ENCODE data around the gene CNTF. TPM values are rescaled to one million over a fixed set of nuclear protein-coding genes. Genes with fewer than 3 reads are reported as not detected.

Gene CNTF
- total and polyA plus RNA-seq, 4 donors: 0.28 to 2.0 (median 1.0) TPM

- Histone ChIP-seq H3K9me3 (ENCODE audit: control insufficient read depth in 4 of 4, insufficient read depth in 3 of 4, low read length in 3 of 4) (no peaks in the 10 kb centered on the region), H3K36me3 (ENCODE audit: control insufficient read depth in 4 of 4, insufficient read depth in 4 of 4, low read length in 4 of 4) (no peaks in the 10 kb centered on the region), H3K9ac (ENCODE audit: insufficient read depth in 1 of 2, low read length in 2 of 2) (no peak overlapping the region), H3K27ac (ENCODE audit: low read depth in 1 of 2, low read length in 1 of 2) (no peak overlapping the region), H3K4me3 (no peak overlapping the region), H3K27me3 (ENCODE audit: control insufficient read depth in 3 of 3, insufficient read depth in 3 of 3, low read length in 2 of 3) (no peaks in the 10 kb centered on the region), H3K4me1 (ENCODE audit: control insufficient read depth in 5 of 5, insufficient read depth in 5 of 5, low read length in 5 of 5) (peaks cover 0 to 6% (median 0%) of the 10 kb centered on the region in 5 donors)
- no peak for DNase-seq
- WGBS, 2 donors: 86% methylated on average over 3 of the region's 3 CpGs
- no peak for TF ChIP-seq CTCF (IDR thresholded peaks at IDR 0.05; ENCODE audit: control extremely low read depth, extremely low read depth)
- no peak for ATAC-seq (ENCODE audit: insufficient read depth, low FRiP score)
Measured at GRCh38 chr11:58636587-58636986, 14.1 kb downstream of the CNTF start.

GRCh38 chr11:58637371-58637770 lies 14.9 kb downstream of the CNTF start:
- Histone ChIP-seq H3K36me3 (ENCODE audit: control insufficient read depth in 4 of 4, insufficient read depth in 4 of 4, low read length in 4 of 4) (no peaks in the 10 kb centered on the region), H3K27ac (ENCODE audit: low read depth in 1 of 2, low read length in 1 of 2) (no peak overlapping the region), H3K9me3 (ENCODE audit: control insufficient read depth in 4 of 4, insufficient read depth in 3 of 4, low read length in 3 of 4) (no peaks in the 10 kb centered on the region), H3K27me3 (ENCODE audit: control insufficient read depth in 3 of 3, insufficient read depth in 3 of 3, low read length in 2 of 3) (no peaks in the 10 kb centered on the region), H3K9ac (ENCODE audit: insufficient read depth in 1 of 2, low read length in 2 of 2) (no peak overlapping the region), H3K4me1 (ENCODE audit: control insufficient read depth in 5 of 5, insufficient read depth in 5 of 5, low read length in 5 of 5) (peaks cover 0 to 6% (median 0%) of the 10 kb centered on the region in 5 donors), H3K4me3 (no peak overlapping the region)
- WGBS, 2 donors: 69 to 77% methylated on average over 2 of the region's 2 CpGs
- no peak for DNase-seq
- no peak for TF ChIP-seq CTCF (IDR thresholded peaks at IDR 0.05; ENCODE audit: control extremely low read depth, extremely low read depth)
- no peak for ATAC-seq (ENCODE audit: insufficient read depth, low FRiP score)

GRCh38 chr11:58639103-58639502 lies 16.6 kb downstream of the CNTF start:
- Histone ChIP-seq H3K27ac (ENCODE audit: low read depth in 1 of 2, low read length in 1 of 2) (no peak overlapping the region), H3K36me3 (ENCODE audit: control insufficient read depth in 4 of 4, insufficient read depth in 4 of 4, low read length in 4 of 4) (no peaks in the 10 kb centered on the region), H3K4me3 (no peak overlapping the region), H3K27me3 (ENCODE audit: control insufficient read depth in 3 of 3, insufficient read depth in 3 of 3, low read length in 2 of 3) (no peaks in the 10 kb centered on the region), H3K4me1 (ENCODE audit: control insufficient read depth in 5 of 5, insufficient read depth in 5 of 5, low read length in 5 of 5) (peaks cover 0 to 6% (median 0%) of the 10 kb centered on the region in 5 donors), H3K9me3 (ENCODE audit: control insufficient read depth in 4 of 4, insufficient read depth in 3 of 4, low read length in 3 of 4) (no peaks in the 10 kb centered on the region), H3K9ac (ENCODE audit: insufficient read depth in 1 of 2, low read length in 2 of 2) (no peak overlapping the region)
- TF ChIP-seq CTCF (IDR thresholded peaks at IDR 0.05; ENCODE audit: control extremely low read depth, extremely low read depth): no peak
- WGBS, 2 donors: 86 to 92% methylated on average over 6 of the region's 6 CpGs
- no peak for ATAC-seq (ENCODE audit: insufficient read depth, low FRiP score)
- DNase-seq: no peak

GRCh38 chr11:58639669-58640068 lies 17.2 kb downstream of the CNTF start:
- Histone ChIP-seq H3K9me3 (ENCODE audit: control insufficient read depth in 4 of 4, insufficient read depth in 3 of 4, low read length in 3 of 4) (no peaks in the 10 kb centered on the region), H3K4me3 (no peak overlapping the region), H3K4me1 (ENCODE audit: control insufficient read depth in 5 of 5, insufficient read depth in 5 of 5, low read length in 5 of 5) (peaks cover 0 to 6% (median 0%) of the 10 kb centered on the region in 5 donors), H3K36me3 (ENCODE audit: control insufficient read depth in 4 of 4, insufficient read depth in 4 of 4, low read length in 4 of 4) (no peaks in the 10 kb centered on the region), H3K27ac (ENCODE audit: low read depth in 1 of 2, low read length in 1 of 2) (no peak overlapping the region), H3K27me3 (ENCODE audit: control insufficient read depth in 3 of 3, insufficient read depth in 3 of 3, low read length in 2 of 3) (no peaks in the 10 kb centered on the region), H3K9ac (ENCODE audit: insufficient read depth in 1 of 2, low read length in 2 of 2) (no peak overlapping the region)
- no peak for TF ChIP-seq CTCF (IDR thresholded peaks at IDR 0.05; ENCODE audit: control extremely low read depth, extremely low read depth)
- no peak for ATAC-seq (ENCODE audit: insufficient read depth, low FRiP score)
- no peak for DNase-seq
- WGBS, 2 donors: 60 to 67% methylated on average over 2 of the region's 2 CpGs

Measured in lung (tissue), 12 donors.